GM20000 (cell line): ENCODE measurements around the gene IL12RB1.

Experiments
- DNase-seq: peaks from one replicate; pipeline ENCODE4 v3.0.0; 2012; ENCODE audit warnings: low spot score
- TF ChIP-seq, protein P1 (sequence below): IDR thresholded peaks from 2 replicates; pipeline ENCODE4 v1.5.1; 2012; ENCODE audit warnings: mild to moderate bottlenecking, control low read depth; ENCODE audit errors: extremely low read depth, missing control alignments

IL12RB1 gene

DNA sequence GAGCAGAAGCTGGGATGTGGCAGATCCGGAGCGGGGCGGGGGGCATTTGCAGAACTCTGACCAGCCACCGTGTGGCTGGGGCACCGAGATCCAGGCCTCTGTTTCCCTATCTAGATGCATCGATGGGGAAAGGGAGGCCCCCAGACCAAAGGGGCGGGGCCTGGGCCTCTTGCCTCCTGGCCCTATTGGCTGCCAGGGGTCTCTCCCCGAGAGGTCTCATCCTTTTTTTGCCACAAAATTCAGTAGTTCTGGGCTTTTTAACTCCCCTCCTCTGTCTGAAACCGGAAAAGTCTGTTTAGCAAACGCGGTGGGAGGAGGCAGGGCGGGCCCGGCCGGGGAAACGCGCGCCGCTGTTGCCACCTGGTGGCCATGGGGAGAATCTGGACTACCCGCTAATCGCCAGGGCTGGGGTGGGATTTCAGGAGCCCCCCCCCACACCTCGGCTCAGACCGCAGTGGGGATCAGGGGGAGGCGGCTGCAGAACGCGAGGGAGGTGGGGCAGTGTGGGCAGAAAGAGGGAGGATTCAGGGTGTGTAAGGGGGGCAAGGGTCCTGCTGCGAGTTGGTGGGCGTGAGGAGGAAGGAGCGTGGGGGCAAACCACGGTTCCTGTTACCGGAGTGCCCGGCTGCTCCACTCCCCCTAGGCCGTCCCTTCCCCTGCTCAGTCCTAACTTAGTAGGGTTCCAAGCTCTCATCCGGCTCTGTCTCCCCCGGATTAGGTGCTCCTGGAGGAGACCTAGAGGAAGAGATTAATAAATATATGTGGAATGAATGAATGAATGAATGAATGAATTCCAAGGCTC is 28.3 kb downstream of the IL12RB1 start:
- TF ChIP-seq, protein P1, sequence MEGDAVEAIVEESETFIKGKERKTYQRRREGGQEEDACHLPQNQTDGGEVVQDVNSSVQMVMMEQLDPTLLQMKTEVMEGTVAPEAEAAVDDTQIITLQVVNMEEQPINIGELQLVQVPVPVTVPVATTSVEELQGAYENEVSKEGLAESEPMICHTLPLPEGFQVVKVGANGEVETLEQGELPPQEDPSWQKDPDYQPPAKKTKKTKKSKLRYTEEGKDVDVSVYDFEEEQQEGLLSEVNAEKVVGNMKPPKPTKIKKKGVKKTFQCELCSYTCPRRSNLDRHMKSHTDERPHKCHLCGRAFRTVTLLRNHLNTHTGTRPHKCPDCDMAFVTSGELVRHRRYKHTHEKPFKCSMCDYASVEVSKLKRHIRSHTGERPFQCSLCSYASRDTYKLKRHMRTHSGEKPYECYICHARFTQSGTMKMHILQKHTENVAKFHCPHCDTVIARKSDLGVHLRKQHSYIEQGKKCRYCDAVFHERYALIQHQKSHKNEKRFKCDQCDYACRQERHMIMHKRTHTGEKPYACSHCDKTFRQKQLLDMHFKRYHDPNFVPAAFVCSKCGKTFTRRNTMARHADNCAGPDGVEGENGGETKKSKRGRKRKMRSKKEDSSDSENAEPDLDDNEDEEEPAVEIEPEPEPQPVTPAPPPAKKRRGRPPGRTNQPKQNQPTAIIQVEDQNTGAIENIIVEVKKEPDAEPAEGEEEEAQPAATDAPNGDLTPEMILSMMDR, result peak; percentile 41
- peak; percentile 90 for DNase-seq

DNA sequence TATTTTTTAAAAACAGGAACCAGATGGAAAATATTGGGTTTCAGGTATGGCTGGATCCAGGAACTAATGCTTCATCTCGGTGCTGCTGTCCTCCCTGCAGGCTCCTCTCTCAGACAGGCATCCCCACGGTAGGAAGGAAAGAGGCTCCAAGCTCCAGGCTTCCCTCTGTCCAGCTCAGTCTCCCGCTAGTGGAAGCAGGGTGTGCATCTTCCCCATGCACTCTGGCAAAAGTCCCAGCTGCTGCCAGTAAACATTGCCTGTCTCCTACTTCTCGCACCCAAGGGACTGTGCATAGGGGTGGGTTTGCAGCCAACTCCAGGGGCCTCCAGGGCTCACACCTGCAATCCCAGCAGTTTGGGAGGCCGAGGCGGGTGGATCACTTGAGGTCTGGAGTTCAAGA is 29.2 kb downstream of the IL12RB1 start:
- DNase-seq, result no peak
- TF ChIP-seq, protein P1, result no peak

DNA sequence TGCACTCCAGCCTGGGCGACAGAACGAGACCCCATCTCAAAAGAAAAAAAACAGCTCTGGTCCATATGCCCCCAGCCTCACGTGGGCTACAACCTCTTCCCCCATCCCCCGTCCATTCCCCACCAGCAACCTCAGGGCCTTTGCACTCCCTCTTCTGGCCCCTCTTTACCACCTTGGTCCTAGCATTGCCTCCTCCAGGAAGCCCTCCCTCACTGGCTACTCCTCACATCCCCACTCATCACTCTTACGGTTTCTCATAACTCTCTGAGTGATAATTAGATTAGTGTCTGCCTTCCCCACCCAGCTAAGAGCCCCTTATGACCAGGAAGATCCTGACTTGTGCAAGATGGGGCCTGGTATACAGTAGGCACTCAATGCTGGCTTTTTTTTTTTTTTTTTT is 30.8 kb downstream of the IL12RB1 start:
- TF ChIP-seq, protein P1, result no peak
- no peak for DNase-seq

DNA sequence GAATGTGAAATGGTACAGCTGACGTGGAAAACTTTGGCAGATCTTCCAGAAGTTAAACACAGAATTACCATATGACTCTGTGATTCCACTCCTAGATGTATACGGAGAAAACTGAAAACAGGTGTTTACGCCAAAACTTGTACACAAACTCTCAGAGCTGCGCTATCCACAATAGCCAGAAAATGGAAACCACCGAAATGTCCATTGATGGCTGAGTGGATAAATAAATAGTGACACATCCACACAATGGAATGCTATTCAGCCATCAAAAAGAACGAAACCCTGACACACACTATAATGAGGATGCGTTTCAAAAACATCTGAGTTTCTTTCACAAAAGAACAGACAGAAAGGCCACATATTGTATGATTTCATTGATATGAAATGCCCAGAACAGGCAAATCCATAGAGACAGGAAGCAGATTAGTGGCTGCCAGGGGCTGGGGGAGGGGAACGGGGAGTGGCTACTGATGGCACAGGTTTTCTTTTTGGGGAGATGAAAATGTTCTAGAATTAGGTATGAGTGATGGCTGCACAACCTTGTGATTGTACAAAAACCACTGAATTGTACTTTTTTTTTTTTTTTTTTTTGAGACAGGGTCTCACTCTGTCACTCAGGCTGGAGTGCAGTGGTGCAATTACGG is 33.0 kb downstream of the IL12RB1 start:
- no peak for DNase-seq
- TF ChIP-seq, protein P1, result no peak

DNA sequence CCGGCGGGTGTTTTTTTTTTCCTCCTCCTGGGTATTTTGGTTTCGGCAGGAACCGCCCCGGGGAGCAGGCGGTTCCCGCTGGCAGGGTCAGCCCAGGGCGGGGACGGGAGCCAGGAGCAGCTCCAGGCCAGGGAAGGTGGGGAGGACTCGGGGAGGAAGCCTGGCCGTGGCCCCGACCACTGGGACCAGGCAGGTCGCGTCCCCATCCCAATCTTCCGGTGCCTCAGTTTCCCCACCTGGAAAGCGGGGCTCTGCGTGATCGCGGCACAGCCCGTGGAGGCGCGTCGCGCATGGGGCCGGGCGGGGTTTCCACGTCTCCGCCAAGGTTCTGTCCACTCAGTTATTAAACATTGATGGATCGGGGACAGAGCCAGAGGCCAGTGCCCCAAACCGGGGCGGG is 34.8 kb downstream of the IL12RB1 start:
- TF ChIP-seq, protein P1, result no peak
- DNase-seq, result no peak

DNA sequence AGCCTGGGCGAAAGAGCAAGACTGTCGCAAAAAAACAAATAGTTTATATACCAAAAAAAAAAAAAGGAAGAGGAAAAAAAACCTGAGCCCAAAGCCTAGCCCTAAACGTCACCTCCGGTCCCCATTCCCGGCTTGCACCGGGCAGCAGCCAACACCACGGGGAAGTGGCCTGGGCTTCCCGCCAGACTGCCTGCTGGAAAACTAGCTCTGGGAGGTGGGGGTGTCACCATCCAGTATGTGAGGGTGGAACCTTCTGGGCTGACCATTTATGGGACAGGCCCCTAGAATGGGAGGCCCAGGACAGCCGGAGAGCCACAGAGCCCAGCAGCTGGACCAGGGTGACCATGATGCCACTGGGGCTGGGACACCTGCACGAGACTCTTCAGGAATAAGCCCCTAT is 37.3 kb downstream of the IL12RB1 start:
- TF ChIP-seq, protein P1, result no peak
- DNase-seq, result no peak

DNA sequence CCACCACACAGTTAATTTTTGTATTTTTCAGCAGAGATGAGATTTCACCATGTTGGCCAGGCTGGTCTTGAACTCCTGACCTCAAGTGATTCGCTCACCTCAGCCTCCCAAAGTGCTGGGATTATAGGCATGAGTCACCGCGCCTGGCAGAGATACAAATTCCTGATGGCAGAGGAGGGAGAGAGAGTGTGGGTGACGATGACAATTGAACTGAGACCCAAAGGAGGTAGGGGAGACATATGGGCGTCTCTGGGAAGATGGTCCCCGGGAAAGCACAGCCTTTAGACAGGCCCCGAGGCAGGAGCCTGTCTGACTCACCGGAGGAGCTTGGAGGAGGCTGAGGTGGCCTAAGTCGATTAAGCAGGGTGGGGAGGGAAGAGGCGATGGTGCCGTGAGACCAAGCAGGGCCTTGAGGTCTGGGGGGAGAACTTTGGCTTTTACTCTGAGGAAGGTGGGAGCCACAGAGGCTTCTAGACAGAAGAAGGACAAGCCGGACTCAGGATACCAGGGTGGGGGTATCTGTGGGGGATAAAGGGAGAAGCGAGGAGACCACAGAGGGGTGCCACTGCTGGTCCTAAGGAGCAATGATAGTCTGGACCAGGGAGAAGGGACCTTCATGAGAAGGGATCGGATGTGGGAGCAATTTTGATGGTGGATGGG is 40.5 kb downstream of the IL12RB1 start:
- DNase-seq, result no peak
- TF ChIP-seq, protein P1, result no peak
